WI38 (cell line): ENCODE data around the gene NKX1-2.

Source experiments
- H3K4me3 ChIP-seq: 2 replicates; pipeline ENCODE4 v1.5.1; 2011; ENCODE audit warnings: low read depth, mild to moderate bottlenecking, control low read depth, low read length
- TF ChIP-seq, protein P1 (sequence below): IDR thresholded peaks from 2 replicates; pipeline ENCODE4 v1.5.1; 2012; ENCODE audit warnings: low read depth, mild to moderate bottlenecking, control low read depth, low read length

Gene NKX1-2

GRCh38 chr10:124482876-124483275 lies 33.0 kb upstream of the NKX1-2 start:
- no peak overlapping the region for H3K4me3 ChIP-seq
- TF ChIP-seq, protein P1, sequence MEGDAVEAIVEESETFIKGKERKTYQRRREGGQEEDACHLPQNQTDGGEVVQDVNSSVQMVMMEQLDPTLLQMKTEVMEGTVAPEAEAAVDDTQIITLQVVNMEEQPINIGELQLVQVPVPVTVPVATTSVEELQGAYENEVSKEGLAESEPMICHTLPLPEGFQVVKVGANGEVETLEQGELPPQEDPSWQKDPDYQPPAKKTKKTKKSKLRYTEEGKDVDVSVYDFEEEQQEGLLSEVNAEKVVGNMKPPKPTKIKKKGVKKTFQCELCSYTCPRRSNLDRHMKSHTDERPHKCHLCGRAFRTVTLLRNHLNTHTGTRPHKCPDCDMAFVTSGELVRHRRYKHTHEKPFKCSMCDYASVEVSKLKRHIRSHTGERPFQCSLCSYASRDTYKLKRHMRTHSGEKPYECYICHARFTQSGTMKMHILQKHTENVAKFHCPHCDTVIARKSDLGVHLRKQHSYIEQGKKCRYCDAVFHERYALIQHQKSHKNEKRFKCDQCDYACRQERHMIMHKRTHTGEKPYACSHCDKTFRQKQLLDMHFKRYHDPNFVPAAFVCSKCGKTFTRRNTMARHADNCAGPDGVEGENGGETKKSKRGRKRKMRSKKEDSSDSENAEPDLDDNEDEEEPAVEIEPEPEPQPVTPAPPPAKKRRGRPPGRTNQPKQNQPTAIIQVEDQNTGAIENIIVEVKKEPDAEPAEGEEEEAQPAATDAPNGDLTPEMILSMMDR: no peak

DNA sequence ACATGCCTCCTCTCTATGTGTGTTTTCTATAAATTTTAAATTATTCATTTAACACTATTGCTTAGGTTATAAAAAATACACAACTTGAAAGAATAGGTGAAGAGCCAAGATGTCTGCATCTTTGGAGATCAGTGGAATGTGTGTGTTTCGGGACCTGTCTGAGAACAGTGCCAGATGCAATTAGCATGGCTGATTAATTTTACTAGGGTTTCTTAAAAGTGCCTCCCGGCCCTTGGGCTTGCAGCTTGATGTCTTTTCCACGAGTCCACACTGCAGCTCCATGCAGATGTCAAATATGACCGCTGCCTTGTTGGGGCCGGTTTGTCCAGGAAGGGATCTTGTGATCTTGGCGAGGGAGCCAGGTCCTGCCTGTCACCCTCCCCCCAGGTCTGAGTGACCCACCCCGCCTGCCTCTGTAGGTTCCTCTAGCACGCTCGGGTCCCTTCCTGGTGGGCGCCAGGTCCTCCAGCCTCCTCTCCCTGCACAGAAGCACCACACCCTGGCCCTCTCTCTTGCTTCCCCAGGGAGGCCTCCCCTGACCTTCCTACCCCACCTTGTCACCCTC lies 32.5 kb upstream of the NKX1-2 start:
- TF ChIP-seq, protein P1: no peak
- no peak overlapping the region for H3K4me3 ChIP-seq

- no peak overlapping the region for H3K4me3 ChIP-seq
- TF ChIP-seq, protein P1: no peak
These were observed 31.9 kb upstream of the NKX1-2 start for GRCh38 chr10:124481717-124482116.

DNA sequence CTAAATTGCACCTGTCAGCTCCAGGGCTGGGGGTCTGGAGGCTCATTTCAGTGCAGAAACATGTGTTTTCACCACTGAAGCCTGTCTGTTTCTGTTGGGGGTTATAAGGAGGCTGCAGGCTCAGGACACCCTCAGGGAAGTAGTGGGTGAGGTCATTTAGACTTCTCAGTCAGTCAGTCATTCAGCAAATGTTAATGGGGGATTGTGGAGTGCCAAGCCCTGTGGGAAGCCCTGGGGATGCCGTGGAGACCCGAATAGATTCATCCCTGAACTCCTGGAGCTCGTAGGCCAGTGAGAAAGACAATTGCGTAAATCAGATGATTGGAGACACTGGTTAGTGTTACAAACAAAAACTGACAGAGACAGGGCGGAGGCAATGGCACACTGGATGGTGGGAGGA lies 31.0 kb upstream of the NKX1-2 start:
- TF ChIP-seq, protein P1: no peak
- no peak overlapping the region for H3K4me3 ChIP-seq

DNA sequence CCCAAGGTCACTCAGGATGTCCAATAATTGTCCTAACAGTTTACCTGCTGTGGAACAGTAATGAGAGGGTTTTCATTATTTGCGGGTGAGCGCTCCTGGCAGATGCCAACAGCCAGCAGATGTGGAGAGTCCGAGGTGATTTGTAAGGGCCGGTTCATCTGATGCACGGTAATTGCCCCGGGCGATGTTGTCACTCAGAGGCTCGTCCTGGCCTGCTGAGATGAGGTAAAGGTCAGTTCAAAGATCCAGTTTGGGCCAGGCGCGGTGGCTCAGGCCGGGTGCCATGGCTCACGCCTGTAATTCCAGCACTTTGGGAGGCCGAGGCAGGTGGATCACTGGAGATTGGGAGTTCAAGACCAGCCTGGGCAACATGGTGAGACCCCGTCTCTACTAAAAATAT lies 28.7 kb upstream of the NKX1-2 start:
- H3K4me3 ChIP-seq: no peak overlapping the region

DNA sequence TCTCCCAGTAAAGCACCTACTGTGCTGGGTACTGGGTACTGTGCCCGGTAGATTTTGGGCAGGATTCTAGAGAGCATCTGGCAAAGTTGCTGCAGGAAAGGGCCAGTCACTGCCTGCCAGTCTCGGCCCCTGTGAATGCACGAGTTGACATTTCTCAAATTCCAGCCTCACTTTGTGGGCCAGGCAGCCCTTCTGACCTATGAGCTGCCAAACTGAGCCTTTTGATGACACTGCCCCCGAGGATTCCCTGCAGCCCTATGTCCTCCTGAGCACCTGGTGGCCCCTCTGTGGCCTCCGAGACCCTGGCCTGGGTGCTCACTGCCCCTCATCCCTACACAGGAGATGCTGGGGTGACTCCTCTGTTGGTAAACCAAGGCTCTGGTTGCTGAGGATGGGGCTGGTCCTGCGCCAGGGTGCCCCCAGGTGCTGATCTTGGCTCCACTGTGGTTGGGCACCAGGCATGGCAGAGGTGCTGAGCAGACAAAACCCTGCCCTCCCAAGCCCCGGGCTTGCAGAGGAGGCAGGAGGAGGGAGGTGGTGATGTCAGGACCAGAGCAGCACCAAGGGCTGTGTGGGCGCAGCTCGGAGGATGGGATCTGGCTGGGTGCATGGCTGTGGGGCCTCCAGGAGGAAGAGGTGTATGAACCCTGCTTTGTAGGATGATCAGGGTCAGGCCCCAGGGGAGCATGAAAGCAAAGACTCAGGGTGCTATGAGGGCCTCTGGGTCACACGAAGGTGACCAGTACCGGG lies 28.0 kb upstream of the NKX1-2 start:
- TF ChIP-seq, protein P1: no peak
- H3K4me3 ChIP-seq: no peak overlapping the region

More for the DNA sequence above, 28.7 kb upstream of the NKX1-2 start:
- TF ChIP-seq, protein P1: no peak

- TF ChIP-seq, protein P1: no peak
- no peak overlapping the region for H3K4me3 ChIP-seq
These were observed 26.3 kb upstream of the NKX1-2 start for GRCh38 chr10:124476043-124476725.
